Mesothelial cell of epicardium (in vitro differentiated cells): ENCODE measurements around the gene WDR74. TPM values are rescaled to one million over a fixed set of nuclear protein-coding genes. Genes with fewer than 3 reads are reported as not detected.

ENCODE experiments used
- DNase-seq, 2 experiments: peaks; one replicate each; pipeline ENCODE4 v3.0.0; 2021; ENCODE audit warnings: low spot score in 2 of 2; ENCODE audit not compliant: unreplicated experiment in 2 of 2
- H3K27ac Mint-ChIP-seq: 2 replicates; pipeline ENCODE4 v1.8.0; 2021; ENCODE audit warnings: mixed read lengths
- H3K27me3 Mint-ChIP-seq: 2 replicates; pipeline ENCODE4 v1.8.0; 2021; ENCODE audit warnings: low read depth, mixed read lengths
- H3K36me3 Mint-ChIP-seq: 2 replicates; pipeline ENCODE4 v1.8.0; 2021; ENCODE audit warnings: mixed read lengths
- H3K4me1 Mint-ChIP-seq: 2 replicates; pipeline ENCODE4 v1.8.0; 2021; ENCODE audit warnings: mixed read lengths
- H3K4me3 Mint-ChIP-seq: 2 replicates; pipeline ENCODE4 v1.8.0; 2021; ENCODE audit warnings: mild to moderate bottlenecking, moderate library complexity, mixed read lengths
- H3K9me3 Mint-ChIP-seq: 2 replicates; pipeline ENCODE4 v1.8.0; 2021; ENCODE audit warnings: mixed read lengths
- total RNA-seq: library from RNA; stranded (reverse); gene quantifications from 3 replicates; pipeline ENCODE4 v1.2.1, GENCODE V29; 2021
- TF ChIP-seq, protein P1 (sequence below): fragments of 200-600 bp; sonication (generic); IDR thresholded peaks from one replicate; pipeline ENCODE4 v1.5.0; 2021; ENCODE audit warnings: antibody characterized with exemption; ENCODE audit not compliant: unreplicated experiment

WDR74 gene
- total RNA-seq, 1 donor from 2014 or later, result 63.7 TPM

GRCh38 chr11:62823677-62824076 is 15.7 kb downstream of the WDR74 start:
- H3K4me3 Mint-ChIP-seq, result no peak overlapping the region
- peaks cover 48% of the 10 kb centered on the region for H3K36me3 Mint-ChIP-seq
- H3K4me1 Mint-ChIP-seq, result no peaks in the 10 kb centered on the region
- no peaks in the 10 kb centered on the region for H3K9me3 Mint-ChIP-seq
- no peak overlapping the region for H3K27ac Mint-ChIP-seq
- no peaks in the 10 kb centered on the region for H3K27me3 Mint-ChIP-seq
- no peak for DNase-seq
- TF ChIP-seq, protein P1, sequence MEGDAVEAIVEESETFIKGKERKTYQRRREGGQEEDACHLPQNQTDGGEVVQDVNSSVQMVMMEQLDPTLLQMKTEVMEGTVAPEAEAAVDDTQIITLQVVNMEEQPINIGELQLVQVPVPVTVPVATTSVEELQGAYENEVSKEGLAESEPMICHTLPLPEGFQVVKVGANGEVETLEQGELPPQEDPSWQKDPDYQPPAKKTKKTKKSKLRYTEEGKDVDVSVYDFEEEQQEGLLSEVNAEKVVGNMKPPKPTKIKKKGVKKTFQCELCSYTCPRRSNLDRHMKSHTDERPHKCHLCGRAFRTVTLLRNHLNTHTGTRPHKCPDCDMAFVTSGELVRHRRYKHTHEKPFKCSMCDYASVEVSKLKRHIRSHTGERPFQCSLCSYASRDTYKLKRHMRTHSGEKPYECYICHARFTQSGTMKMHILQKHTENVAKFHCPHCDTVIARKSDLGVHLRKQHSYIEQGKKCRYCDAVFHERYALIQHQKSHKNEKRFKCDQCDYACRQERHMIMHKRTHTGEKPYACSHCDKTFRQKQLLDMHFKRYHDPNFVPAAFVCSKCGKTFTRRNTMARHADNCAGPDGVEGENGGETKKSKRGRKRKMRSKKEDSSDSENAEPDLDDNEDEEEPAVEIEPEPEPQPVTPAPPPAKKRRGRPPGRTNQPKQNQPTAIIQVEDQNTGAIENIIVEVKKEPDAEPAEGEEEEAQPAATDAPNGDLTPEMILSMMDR, result no peak

DNA sequence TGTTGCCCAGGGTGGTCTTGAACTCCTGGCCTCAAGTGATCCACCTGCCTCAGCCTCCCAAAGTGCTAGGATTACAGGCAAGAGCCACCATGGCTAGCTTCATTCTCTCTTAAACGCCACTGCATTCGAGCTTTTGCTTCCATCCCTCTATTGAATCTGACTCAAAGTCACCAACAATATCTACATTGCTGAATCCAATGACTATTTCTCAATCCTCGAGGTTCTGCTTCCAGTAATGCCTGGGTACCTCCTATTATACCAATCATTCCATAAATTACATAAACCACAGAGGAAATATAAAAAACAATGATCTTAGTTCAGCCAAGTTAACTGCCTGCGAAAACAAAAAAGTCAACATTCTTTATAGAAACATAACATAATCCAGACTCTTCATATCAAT is 22.3 kb downstream of the WDR74 start:
- TF ChIP-seq, protein P1, result no peak
- Mint-ChIP-seq H3K9me3 (no peaks in the 10 kb centered on the region), H3K27ac (no peak overlapping the region)

DNA sequence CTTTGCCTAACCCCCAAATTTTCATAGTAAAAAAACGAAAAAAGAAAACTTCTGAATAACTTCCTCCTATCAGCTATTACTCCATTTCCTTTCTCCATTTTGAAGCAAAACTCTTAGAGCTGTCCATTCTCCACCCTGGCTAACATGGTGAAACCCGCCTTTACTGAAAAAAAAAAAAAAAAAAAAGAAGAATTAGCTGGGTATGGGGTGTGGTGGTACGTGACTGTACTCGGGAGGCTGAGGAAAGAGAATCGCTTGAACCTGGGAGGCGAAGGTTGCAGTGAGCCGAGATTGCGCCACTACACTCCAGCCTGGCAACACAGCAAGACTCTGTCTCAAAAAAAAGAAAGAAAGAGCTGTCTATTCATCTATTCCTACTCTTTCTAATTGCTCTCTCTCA is 22.8 kb downstream of the WDR74 start:
- DNase-seq, result no peak
- Mint-ChIP-seq H3K9me3 (no peaks in the 10 kb centered on the region), H3K27ac (no peak overlapping the region), H3K4me1 (no peaks in the 10 kb centered on the region), H3K4me3 (no peak overlapping the region), H3K36me3 (peaks cover 26% of the 10 kb centered on the region), H3K27me3 (no peaks in the 10 kb centered on the region)
- TF ChIP-seq, protein P1, result no peak

More for the DNA sequence above, 22.3 kb downstream of the WDR74 start:
- H3K27me3 Mint-ChIP-seq, result no peaks in the 10 kb centered on the region
- H3K36me3 Mint-ChIP-seq, result peaks cover 27% of the 10 kb centered on the region
- H3K4me3 Mint-ChIP-seq, result no peak overlapping the region
- H3K4me1 Mint-ChIP-seq, result no peaks in the 10 kb centered on the region
- no peak for DNase-seq

DNA sequence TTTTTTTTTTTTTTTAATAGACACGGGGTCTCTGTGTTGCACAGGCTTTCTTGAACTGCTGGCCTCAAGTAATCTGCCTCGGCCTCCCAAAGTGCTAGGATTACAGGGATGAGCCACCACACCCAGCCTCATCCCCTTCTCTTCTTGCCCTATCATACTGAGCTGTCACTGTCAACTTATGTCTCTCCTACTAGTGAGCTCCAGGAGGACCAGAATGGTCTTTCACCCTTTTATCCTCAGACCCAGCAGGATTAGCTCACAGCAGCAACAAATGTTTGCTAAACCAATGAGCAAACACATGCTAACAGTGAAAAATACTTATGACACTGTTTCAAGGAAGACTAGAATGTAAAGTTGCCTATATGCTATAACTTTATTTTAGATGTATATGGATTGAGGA is 27.7 kb downstream of the WDR74 start:
- H3K9me3 Mint-ChIP-seq, result no peaks in the 10 kb centered on the region
- no peak overlapping the region for H3K27ac Mint-ChIP-seq
- peaks cover 6% of the 10 kb centered on the region for H3K4me1 Mint-ChIP-seq
- TF ChIP-seq, protein P1, result no peak
- no peaks in the 10 kb centered on the region for H3K27me3 Mint-ChIP-seq
- H3K36me3 Mint-ChIP-seq, result peaks cover 14% of the 10 kb centered on the region
- H3K4me3 Mint-ChIP-seq, result no peak overlapping the region
- DNase-seq, result no peak

GRCh38 chr11:62810748-62811147 is 28.6 kb downstream of the WDR74 start:
- TF ChIP-seq, protein P1, result no peak
- H3K36me3 Mint-ChIP-seq, result peaks cover 14% of the 10 kb centered on the region
- no peak overlapping the region for H3K4me3 Mint-ChIP-seq
- H3K27ac Mint-ChIP-seq, result no peak overlapping the region
- H3K4me1 Mint-ChIP-seq, result peaks cover 13% of the 10 kb centered on the region
- H3K27me3 Mint-ChIP-seq, result no peaks in the 10 kb centered on the region
- DNase-seq, result no peak
- H3K9me3 Mint-ChIP-seq, result no peaks in the 10 kb centered on the region

DNA sequence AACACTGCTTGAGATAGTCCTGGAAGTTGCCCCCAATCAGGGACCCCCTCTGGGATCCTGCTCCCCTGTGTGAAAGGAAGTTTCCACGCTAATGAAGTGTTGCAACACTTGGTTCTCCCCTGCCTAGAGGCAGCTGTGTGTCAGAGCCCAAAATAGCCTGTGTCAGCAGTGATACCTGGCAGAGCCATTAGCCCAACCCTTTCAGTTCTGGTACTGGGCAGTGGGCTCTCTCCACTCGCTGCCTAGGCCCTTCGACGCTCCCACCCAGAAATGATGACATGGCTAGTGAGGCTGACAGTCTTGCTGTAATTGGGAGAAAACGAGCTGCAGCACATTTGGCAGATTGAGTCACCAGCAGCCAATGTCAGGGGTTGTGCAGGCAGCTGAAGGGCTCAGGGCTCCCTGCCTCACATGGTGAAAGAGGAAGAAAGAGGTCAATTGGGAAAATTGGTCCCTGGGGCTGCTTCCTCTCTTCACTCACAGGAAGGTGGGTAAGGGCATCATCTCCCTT is 32.7 kb downstream of the WDR74 start:
- Mint-ChIP-seq H3K27me3 (no peaks in the 10 kb centered on the region), H3K9me3 (no peaks in the 10 kb centered on the region), H3K4me1 (peaks cover 26% of the 10 kb centered on the region), H3K4me3 (peak overlapping the region; percentile 99), H3K36me3 (peaks cover 7% of the 10 kb centered on the region), H3K27ac (peak overlapping the region; percentile 87)
- TF ChIP-seq, protein P1, result no peak
- no peak for DNase-seq
